ENCODE data around the gene CDC42BPB.

Gene CDC42BPB

GRCh38 chr14:102979406-102979805 lies 77.9 kb downstream of the CDC42BPB start:
- H3K36me3 Mint-ChIP-seq = no peaks in the 10 kb centered on the region
- H3K4me3 Mint-ChIP-seq = no peak overlapping the region
- H3K27ac Mint-ChIP-seq = no peak overlapping the region
- no peaks in the 10 kb centered on the region for H3K9me3 Mint-ChIP-seq
- DNase-seq = no peak
- H3K4me1 Mint-ChIP-seq = no peaks in the 10 kb centered on the region
- H3K27me3 Mint-ChIP-seq = no peaks in the 10 kb centered on the region
- CTCF ChIA-PET = no interaction called here

DNA sequence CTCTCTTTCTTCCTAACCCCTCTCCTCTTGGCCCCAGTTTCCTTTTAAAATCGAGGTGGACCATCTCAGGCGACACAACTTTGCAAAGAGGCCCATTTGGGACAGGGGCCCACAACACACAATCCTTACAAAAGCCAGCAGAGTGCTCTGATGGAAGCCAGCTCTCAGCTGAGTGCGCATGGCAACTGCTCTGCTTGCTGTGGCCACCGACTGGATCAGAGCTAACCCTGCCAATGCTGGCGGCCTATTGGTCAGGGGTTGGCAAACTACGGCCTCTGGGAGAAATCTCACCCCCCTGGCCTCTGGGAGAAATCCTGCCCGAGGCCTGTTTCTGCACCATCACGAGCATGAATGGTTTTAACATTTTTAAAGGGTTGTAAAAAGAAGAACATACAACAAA lies 79.9 kb downstream of the CDC42BPB start:
- Mint-ChIP-seq H3K27me3 (no peaks in the 10 kb centered on the region), H3K9me3 (no peaks in the 10 kb centered on the region), H3K36me3 (no peaks in the 10 kb centered on the region), H3K4me1 (no peaks in the 10 kb centered on the region), H3K27ac (no peak overlapping the region), H3K4me3 (no peak overlapping the region)
- DNase-seq = no peak
- CTCF ChIA-PET = interaction anchor here (0.8 kb wide), 1 partner anchor 24 kb away, joined by 3 read pairs; no protein-coding TSS in a partner anchor

- CTCF ChIA-PET = no interaction called here
- Mint-ChIP-seq H3K27me3 (peaks cover 4% of the 10 kb centered on the region), H3K4me3 (no peak overlapping the region), H3K36me3 (no peaks in the 10 kb centered on the region), H3K9me3 (no peaks in the 10 kb centered on the region), H3K27ac (no peak overlapping the region), H3K4me1 (no peaks in the 10 kb centered on the region)
- DNase-seq = no peak
These were observed 81.7 kb downstream of the CDC42BPB start for GRCh38 chr14:102975662-102976061.

DNA sequence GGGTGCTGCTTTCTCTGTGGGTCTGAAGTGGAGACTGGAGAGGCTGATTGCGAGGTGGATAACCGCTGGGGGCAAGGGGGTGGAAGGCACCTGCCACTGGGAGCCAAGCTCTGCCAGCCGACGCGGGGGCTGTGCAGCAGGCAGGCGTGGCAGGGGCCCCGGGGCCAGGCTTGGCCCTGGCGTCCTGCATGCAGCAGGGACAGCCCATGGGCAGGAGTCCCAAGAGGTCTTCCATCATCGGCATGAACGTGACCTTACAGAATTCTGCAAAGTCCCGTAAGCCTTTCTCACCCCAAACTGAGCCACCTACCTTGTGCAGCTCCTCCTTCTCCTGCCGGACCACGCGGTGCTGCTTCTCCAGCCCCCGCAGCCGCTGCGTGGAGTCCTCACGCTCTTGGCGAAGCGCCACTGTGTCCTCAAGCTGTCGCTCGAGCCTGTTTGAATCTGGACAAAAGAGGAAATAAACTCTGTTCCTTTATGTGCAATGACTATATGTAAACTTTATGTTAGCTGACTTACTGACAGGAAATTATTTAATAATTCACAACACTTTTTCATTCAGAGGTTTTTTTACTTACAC lies 83.6 kb downstream of the CDC42BPB start:
- Mint-ChIP-seq H3K4me1 (no peaks in the 10 kb centered on the region), H3K36me3 (no peaks in the 10 kb centered on the region), H3K27ac (no peak overlapping the region), H3K9me3 (no peaks in the 10 kb centered on the region), H3K4me3 (no peak overlapping the region), H3K27me3 (peaks cover 4% of the 10 kb centered on the region)
- no peak for DNase-seq
- CTCF ChIA-PET = no interaction called here

GRCh38 chr14:102971836-102972606 lies 85.3 kb downstream of the CDC42BPB start:
- CTCF ChIA-PET = interaction anchor here (0.8 kb wide), 1 partner anchor 10 kb away, joined by 3 read pairs; no protein-coding TSS in a partner anchor
- H3K27ac Mint-ChIP-seq = no peak overlapping the region

GRCh38 chr14:102971314-102971713 lies 86.0 kb downstream of the CDC42BPB start:
- Mint-ChIP-seq H3K4me3 (no peak overlapping the region), H3K4me1 (no peaks in the 10 kb centered on the region), H3K36me3 (no peaks in the 10 kb centered on the region), H3K9me3 (no peaks in the 10 kb centered on the region), H3K27ac (no peak overlapping the region), H3K27me3 (peaks cover 4% of the 10 kb centered on the region)
- CTCF ChIA-PET = no interaction called here
- DNase-seq = no peak

More at GRCh38 chr14:102971836-102972606, 85.3 kb downstream of the CDC42BPB start:
- Mint-ChIP-seq H3K4me3 (no peak overlapping the region), H3K27me3 (peaks cover 4% of the 10 kb centered on the region), H3K9me3 (no peaks in the 10 kb centered on the region), H3K4me1 (no peaks in the 10 kb centered on the region), H3K36me3 (no peaks in the 10 kb centered on the region)
- DNase-seq = no peak

DNA sequence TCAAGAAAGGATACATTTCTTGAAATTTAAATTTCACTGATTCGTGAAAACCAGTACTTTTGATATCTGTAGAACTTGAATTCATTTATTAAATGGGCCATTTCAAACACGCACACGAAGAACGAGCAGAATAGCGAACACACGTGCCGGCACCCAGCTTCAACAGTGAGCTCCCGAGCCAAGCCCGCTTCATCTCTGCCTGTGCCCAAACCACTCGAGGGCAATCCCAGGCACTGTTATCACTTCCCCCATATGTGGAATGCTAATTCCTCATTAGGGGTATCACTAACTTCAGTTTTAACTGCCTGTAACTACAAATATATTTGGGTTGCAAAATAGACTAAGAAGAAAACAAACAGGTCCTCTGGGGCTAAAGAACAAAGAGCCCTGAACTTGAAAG lies 86.9 kb downstream of the CDC42BPB start:
- H3K36me3 Mint-ChIP-seq = no peaks in the 10 kb centered on the region
- no peak overlapping the region for H3K4me3 Mint-ChIP-seq
- H3K27me3 Mint-ChIP-seq = peaks cover 4% of the 10 kb centered on the region
- no peak for DNase-seq
- CTCF ChIA-PET = no interaction called here
- no peak overlapping the region for H3K27ac Mint-ChIP-seq
- H3K4me1 Mint-ChIP-seq = no peaks in the 10 kb centered on the region
- no peaks in the 10 kb centered on the region for H3K9me3 Mint-ChIP-seq

- CTCF ChIA-PET = interaction anchor here (0.7 kb wide), 1 partner anchor 54 kb away, joined by 3 read pairs; no protein-coding TSS in a partner anchor
These were observed 87.4 kb downstream of the CDC42BPB start for GRCh38 chr14:102969901-102970300.

DNA sequence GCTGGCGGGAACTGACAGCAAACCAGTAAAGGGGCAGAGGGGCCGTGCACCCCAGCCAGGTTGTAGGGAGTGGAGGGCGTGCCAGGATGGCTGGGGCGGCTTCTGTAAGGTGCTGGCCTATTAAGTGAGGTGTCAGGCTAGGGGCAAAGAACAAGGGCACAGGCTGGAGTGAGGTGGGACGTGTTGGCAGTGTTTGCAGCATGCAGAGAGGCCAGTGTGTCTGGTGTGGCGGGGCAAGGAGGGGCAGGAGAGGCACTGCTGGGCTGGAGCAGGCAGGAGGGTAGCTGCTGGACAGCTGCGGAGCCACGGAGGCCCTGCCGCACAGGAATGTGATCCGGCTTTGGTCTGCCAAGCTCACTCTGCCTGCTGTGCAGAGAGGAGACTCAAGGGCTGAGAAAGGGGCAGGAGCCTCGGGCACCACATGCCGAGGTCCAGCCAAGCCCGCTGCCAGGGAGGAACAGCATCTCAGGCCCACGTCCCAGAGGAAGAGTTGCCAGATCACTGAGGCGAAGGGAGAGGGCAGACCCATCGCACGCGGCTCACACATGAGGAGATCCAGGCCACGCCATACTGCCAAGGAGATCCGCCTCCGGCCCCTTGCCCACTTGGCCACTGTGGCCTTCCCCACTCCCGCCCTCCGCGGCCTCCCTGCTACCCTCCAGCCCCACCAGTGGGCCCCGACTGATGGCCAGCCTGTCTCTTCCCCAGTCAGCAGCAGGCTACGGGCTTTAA lies 88.1 kb downstream of the CDC42BPB start:
- Mint-ChIP-seq H3K36me3 (no peaks in the 10 kb centered on the region), H3K27ac (peak overlapping the region; percentile 58)
- CTCF ChIA-PET = interaction anchor here (0.7 kb wide), 1 partner anchor 55 kb away, joined by 3 read pairs; no protein-coding TSS in a partner anchor

More at GRCh38 chr14:102969901-102970300, 87.4 kb downstream of the CDC42BPB start:
- no peaks in the 10 kb centered on the region for H3K36me3 Mint-ChIP-seq
- no peaks in the 10 kb centered on the region for H3K9me3 Mint-ChIP-seq
- H3K27me3 Mint-ChIP-seq = peaks cover 4% of the 10 kb centered on the region
- no peak overlapping the region for H3K27ac Mint-ChIP-seq
- no peak overlapping the region for H3K4me3 Mint-ChIP-seq
- no peak for DNase-seq
- no peaks in the 10 kb centered on the region for H3K4me1 Mint-ChIP-seq

GRCh38 chr14:102968306-102968705 lies 89.0 kb downstream of the CDC42BPB start:
- no peaks in the 10 kb centered on the region for H3K36me3 Mint-ChIP-seq
- no peak overlapping the region for H3K27ac Mint-ChIP-seq
- H3K27me3 Mint-ChIP-seq = peaks cover 4% of the 10 kb centered on the region
- H3K4me3 Mint-ChIP-seq = no peak overlapping the region
- CTCF ChIA-PET = no interaction called here
- H3K4me1 Mint-ChIP-seq = no peaks in the 10 kb centered on the region
- DNase-seq = no peak
- H3K9me3 Mint-ChIP-seq = no peaks in the 10 kb centered on the region

More for the DNA sequence above, 88.1 kb downstream of the CDC42BPB start:
- H3K4me1 Mint-ChIP-seq = no peaks in the 10 kb centered on the region
- no peak for DNase-seq
- H3K27me3 Mint-ChIP-seq = peaks cover 4% of the 10 kb centered on the region
- no peaks in the 10 kb centered on the region for H3K9me3 Mint-ChIP-seq
- H3K4me3 Mint-ChIP-seq = no peak overlapping the region

DNA sequence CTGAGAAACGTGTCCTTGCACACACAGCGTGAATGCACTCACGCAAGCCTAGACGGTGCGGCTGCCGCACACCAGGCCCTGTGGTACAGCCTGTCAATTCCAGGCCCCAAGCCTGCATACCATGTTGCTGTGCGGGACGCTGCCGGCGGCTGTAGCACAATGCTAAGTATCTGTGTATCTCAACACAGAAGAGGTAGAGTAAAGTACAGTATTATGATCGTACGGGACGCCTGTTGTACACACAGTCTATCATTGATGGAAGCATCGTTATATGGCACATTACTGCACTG lies 89.9 kb downstream of the CDC42BPB start:
- no peak overlapping the region for H3K27ac Mint-ChIP-seq
- no peaks in the 10 kb centered on the region for H3K36me3 Mint-ChIP-seq
- no peaks in the 10 kb centered on the region for H3K9me3 Mint-ChIP-seq
- no peaks in the 10 kb centered on the region for H3K4me1 Mint-ChIP-seq
- no peak overlapping the region for H3K4me3 Mint-ChIP-seq
- DNase-seq = no peak
- peaks cover 4% of the 10 kb centered on the region for H3K27me3 Mint-ChIP-seq
- CTCF ChIA-PET = no interaction called here

GRCh38 chr14:102966681-102967505 lies 90.5 kb downstream of the CDC42BPB start:
- Mint-ChIP-seq H3K4me3 (no peak overlapping the region), H3K9me3 (no peaks in the 10 kb centered on the region), H3K36me3 (no peaks in the 10 kb centered on the region), H3K27ac (no peak overlapping the region), H3K4me1 (no peaks in the 10 kb centered on the region), H3K27me3 (peaks cover 3% of the 10 kb centered on the region)
- no peak for DNase-seq
- CTCF ChIA-PET = no interaction called here

DNA sequence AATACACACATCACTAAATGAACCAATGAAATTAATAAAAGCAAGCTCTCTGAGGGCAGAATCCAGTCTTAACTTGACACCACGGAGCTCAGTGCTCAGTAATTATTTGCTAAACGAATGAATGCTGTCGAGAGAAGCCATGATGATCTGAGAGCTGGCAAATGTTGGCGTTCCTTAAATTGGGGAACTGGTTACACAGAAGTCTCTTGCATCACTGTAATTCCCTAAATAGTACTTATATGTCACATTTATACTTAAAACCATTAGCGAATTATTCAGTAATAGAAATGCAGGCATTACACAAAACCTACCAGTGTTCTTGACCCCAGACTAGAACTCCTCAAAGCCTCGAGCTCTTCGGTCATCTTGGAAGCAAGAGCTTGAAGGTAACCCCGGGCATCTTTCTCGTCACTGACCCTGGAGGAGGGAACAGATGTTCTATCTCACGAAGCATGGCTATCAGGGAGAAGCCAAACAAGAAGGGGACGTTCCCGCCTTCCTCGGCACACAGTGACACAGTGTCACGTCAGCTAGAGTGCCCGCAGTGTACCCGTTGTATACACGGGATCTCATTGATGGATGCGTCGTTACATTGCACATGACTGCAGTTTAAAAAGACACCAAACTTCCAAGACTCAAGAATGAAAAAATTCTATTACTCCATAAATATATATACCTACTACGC lies 91.2 kb downstream of the CDC42BPB start:
- Mint-ChIP-seq H3K4me1 (no peaks in the 10 kb centered on the region), H3K9me3 (no peaks in the 10 kb centered on the region), H3K36me3 (no peaks in the 10 kb centered on the region), H3K27me3 (no peaks in the 10 kb centered on the region), H3K27ac (no peak overlapping the region), H3K4me3 (no peak overlapping the region)
- CTCF ChIA-PET = no interaction called here
- DNase-seq = no peak

- no peaks in the 10 kb centered on the region for H3K9me3 Mint-ChIP-seq
- no peaks in the 10 kb centered on the region for H3K4me1 Mint-ChIP-seq
- no peak for DNase-seq
- no peak overlapping the region for H3K4me3 Mint-ChIP-seq
- H3K27ac Mint-ChIP-seq = no peak overlapping the region
- CTCF ChIA-PET = no interaction called here
- no peaks in the 10 kb centered on the region for H3K27me3 Mint-ChIP-seq
- H3K36me3 Mint-ChIP-seq = no peaks in the 10 kb centered on the region
These were observed 92.1 kb downstream of the CDC42BPB start for GRCh38 chr14:102965282-102965681.
